ENCODE measurements around the gene CDK5RAP1.

DNA sequence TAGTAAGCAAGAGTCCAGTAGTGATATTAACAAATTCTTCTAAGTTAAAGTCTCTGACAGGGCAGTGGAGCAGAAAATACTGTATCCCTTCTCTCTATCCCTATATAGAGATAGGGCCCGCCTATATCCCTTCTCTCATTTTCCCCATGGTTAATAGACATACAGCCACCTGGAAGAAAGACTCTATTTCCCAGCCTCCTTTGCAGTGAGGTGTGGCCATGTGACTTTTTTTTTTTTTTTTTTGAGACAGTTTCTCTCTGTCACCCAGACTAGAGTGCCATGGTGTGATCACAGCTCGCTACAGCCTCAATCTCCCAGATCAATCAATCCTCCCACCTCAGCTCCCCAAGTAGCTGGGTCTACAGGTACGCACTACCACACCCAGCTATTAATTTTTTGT is 16.7 kb upstream of the CDK5RAP1 start:
- TF ChIP-seq, protein P1, sequence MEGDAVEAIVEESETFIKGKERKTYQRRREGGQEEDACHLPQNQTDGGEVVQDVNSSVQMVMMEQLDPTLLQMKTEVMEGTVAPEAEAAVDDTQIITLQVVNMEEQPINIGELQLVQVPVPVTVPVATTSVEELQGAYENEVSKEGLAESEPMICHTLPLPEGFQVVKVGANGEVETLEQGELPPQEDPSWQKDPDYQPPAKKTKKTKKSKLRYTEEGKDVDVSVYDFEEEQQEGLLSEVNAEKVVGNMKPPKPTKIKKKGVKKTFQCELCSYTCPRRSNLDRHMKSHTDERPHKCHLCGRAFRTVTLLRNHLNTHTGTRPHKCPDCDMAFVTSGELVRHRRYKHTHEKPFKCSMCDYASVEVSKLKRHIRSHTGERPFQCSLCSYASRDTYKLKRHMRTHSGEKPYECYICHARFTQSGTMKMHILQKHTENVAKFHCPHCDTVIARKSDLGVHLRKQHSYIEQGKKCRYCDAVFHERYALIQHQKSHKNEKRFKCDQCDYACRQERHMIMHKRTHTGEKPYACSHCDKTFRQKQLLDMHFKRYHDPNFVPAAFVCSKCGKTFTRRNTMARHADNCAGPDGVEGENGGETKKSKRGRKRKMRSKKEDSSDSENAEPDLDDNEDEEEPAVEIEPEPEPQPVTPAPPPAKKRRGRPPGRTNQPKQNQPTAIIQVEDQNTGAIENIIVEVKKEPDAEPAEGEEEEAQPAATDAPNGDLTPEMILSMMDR (IDR thresholded peaks at IDR 0.05 in 2 of 3, conservative IDR thresholded peaks at IDR 0.05 in 1 of 3; ENCODE audit: insufficient read depth in 2 of 3, low read depth in 1 of 3, low read length in 3 of 3), result no peak
- no peak for TF ChIP-seq FIP1L1 (IDR thresholded peaks at IDR 0.05; ENCODE audit: low read depth, low read length, poor library complexity, severe bottlenecking)
- no peak for TF ChIP-seq MAX (CRISPR knock-in tag; IDR thresholded peaks at IDR 0.05)
- no peak for TF ChIP-seq NR2C2 (CRISPR knock-in tag; IDR thresholded peaks at IDR 0.05)
- TF ChIP-seq NR2C2 (tag; IDR thresholded peaks at IDR 0.05), result no peak
- TF ChIP-seq SREBF2 (CRISPR knock-in tag; IDR thresholded peaks at IDR 0.05), result no peak
- no peak for TF ChIP-seq SMC3 (conservative IDR thresholded peaks at IDR 0.05; ENCODE audit: insufficient read depth, low read depth, low read length)
